Stimulated activated CD4-positive, alpha-beta T cell treated with anti-CD3 and anti-CD28 coated beads, Interleukin-4, amount 100 ng/mL, for 48 hours (primary cell): ENCODE data around the gene PSMB7.

ENCODE experiments used
- DNase-seq, 2 donors: peaks; one replicate each; pipeline ENCODE4 v3.0.0-alpha.2; 2020; ENCODE audit warnings: low read depth in 2 of 2

Gene PSMB7

DNA sequence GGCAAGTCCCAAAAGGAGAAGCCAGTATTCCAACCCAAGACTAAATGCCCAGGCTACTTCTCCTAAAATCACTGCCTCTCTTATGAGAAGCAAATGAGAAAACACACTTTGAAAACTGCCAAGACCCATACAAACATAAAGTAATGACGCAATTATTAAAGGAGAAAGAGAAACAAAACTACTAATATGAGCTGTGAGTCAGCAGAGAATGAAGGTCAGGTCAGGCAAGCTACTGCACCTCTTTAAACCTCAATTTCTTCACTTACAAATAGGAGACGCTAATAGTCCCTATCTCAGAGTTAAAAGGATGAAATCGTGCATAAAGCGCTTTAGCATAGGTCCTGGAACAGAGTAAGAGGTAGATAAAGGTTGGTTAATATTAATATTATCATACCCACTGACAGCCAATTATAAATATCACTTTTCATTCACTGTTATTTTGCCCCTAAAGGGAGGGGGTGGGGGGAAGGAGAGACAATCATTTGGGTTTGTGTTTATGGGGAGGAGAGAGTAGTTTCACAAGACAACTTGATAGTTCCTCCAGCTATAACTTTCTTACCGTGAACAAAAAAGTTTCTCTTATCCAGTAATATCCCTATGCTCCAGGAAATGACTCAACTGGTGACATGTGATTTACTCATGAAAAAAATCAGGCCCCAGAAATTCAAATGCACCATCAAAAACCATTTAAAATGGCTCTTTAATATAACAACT is 3.6 kb downstream of the PSMB7 start:
- no peak for DNase-seq

GRCh38 chr9:124410321-124410913 is 4.8 kb downstream of the PSMB7 start:
- DNase-seq: no peak

GRCh38 chr9:124409410-124409809 is 5.8 kb downstream of the PSMB7 start:
- no peak for DNase-seq

DNA sequence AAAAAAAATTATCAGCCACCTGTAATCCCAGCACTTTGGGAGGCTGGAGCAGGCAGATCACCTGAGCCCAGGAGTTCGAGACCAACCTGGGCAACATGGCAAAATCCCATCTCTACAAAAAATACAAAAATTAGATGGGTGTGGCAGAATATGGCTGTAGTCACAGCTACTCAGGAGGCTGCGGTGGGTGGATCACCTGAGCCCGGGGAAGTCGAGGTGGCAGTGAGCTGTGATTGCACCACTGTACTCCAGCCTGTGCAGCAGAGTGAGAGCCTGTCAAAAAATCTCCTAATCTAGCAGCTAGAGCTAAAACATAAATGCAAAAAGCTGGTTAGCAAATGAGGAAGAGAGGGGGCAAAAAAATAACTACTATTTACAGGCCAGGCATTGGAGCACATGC is 12.0 kb downstream of the PSMB7 start:
- no peak for DNase-seq

DNA sequence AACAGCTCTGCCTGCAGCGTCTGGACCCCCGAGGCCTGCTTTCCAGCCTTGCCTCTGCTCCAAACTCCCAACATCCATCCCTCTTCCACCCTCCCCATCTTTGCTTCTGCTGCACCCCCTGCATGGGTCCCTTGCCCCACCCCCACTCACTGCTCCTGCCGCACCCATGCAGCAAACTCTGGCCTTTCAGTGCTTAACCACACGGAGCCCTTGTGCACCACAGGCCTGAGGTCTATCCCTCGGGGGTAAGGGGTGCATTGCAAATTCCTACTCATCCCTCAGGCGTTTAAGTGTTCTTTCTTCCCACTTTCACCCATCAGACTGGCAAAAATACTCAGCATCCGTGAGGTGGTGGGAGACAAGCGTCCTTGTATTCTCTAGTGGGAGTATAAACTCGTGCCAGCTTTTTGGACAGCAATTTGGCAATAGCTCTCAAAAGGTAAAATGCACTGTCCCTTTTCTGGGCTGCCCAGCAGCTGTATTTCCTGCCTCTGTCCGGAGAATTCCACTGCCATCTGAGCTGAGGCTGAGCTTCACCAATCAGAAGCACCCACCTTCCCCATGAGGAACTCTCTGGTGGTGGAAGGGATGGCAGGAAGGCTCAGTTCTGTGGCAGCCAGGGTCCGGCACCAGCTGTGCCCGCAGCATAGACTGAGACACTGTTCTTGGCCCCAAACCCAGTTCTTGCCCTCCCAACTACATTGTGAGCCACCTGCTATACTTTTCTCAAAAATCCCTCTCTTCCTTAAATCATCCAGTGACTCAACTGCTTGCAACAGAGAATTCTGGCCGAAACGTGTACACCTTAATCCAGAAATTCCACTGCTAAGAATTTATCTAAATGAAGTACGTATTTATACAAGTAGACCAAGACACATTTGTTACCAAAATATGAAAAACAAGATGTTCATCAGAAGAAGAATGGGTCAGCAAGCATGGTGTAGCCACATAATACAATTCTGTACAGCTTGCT is 15.0 kb downstream of the PSMB7 start:
- no peak for DNase-seq

DNA sequence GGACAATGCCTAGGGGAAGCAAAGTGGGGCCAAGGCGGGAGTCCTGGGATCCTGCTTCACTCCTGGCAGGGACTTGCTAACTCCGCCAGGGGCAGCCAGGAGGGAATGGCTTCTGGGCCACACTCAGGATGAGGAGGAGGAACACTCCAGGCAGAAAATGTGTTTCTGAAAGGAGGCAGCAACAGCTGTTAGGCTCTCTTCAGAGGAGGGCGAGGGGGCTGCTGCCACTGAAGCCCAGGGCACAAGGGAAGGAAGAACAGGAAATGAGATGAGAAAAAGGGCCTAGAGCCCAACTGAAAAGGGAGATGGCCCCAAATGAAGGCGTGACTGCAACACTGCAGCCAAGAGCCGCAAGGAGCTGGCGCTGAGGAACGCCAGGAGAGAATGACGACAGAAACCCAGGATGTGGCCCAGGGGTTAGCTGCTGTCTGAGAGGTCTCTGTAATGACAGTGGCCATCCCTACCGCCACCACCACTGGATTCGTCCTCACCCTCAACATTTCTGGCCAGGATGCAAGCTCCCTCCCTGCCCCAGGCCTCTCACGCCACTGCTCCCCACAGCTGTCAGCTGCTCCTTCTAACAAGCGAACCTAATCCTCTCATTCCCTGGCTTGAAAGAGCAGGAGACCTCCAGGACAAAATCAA is 15.8 kb downstream of the PSMB7 start:
- no peak for DNase-seq

DNA sequence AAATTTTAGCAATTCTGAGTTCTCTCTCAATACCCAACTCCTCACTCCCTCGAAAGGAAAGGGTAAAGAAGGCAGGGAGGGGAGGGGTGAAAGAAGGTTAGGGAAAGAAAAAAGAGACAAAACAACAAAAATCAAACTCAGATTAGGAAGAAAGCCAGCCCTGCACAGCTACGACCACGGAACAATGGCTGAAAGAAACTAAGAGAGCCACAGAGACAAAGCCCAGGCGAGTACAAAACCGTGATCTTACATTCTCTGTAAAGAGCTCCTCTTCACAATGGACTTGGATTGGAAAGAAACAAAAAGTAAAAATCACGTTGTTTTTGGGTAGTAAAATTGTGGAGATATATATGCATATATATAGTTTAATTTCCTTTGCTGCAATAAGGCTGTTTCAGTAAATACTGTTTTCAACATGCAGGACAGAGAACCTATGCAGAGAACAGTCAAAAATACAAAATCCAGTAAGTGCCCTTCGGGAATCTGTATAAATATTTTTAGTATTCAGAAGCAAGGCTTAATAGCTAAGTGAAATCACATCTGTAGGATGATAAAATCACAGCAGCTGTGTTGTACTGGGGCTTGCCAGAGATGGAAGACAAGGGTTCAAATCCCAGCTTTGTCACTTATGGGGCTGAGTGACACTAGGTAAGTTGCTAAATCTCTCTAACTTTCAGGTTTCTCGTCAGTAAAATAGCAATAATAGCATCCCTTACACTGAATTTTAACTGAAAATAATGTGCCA is 16.9 kb downstream of the PSMB7 start:
- no peak for DNase-seq

- DNase-seq: no peak
These were observed 19.4 kb downstream of the PSMB7 start for GRCh38 chr9:124395826-124396225.

DNA sequence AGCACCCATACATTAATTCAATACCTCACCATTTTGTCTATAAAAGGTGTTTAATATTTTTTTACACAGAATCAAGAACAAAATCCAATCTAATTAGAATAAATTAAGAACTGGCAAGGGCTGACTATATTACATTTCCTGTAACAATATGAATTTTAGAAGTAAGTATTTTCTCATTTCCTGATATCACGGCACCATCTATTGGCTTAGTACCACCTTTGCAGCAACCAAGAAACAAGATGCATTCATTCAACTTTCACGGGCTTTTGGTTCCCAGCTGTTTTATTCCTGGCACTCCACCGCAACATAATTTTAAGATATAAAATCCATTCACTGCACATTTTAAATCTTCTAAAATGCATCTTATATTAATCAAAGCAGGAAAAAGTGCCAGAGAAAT is 20.6 kb downstream of the PSMB7 start:
- DNase-seq: no peak

- no peak for DNase-seq
These were observed 21.1 kb downstream of the PSMB7 start for GRCh38 chr9:124394167-124394566.

GRCh38 chr9:124392871-124393460 is 22.3 kb downstream of the PSMB7 start:
- DNase-seq: no peak

DNA sequence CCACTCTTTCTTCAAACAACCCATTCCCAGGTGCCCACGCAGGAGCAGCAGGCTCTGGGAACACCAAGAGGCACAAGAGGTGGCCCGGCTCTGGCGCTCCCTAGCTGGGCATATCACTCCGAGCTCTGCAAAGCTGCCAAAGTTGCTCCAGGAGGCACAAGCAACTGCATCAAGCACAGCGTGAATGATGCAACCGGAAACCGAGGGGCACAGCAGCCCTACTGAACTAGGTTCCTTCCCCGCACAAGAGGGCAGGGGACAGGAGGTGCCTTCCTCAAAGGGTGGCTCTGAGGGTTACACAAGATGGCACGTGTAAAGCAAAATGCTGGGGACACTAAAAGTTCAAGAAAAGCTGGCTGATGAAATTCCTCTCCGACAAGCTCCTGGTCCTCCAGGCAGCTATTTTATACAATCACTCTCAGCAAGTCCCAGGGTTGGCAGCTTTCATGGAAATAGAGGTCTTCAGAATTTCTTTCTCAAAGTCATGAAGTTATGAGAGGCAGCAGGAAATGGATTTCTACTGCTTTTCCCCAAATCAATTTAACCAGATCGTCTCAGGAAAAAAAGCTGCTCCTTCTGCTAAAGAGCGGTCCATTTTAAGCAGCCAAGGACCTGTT is 22.9 kb downstream of the PSMB7 start:
- DNase-seq: no peak

DNA sequence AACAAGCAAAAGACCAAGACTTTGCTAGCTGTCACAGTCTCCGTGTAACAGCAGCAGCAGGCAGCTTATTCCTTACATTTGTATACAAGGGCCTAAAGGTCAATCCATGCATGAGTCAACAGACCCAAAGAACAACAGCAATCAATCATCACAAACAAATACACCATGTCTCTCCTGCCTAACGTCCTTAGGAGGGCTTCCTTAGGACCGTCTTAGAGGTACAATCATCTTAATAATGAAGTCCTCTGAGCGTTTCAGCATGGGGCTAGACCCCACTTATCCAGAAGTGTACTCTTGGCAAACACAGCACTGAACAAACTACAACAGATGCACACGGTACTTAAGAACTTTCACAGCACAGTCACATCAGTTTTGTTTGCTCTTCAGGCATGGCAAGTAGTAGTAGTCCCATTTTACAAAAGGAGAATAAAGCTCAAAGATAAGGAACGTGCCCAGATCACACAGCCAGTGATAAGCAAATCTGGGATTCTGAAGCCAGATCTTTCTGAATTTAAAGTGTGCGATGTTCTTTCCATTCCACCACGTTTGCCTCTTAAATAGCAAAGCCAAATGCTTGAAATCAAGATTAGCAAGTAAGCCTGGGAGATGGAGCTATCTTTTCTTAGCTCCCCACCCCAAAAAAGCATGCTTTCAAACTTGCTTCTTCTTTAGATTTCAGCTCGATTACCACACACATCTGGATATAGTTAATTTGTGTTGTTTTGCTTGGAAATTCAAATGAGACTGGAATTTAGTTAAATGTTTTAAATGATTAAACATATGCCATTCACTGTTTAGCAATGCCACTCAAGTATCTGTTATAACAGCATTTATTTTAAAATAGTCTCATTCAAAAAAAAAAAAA is 24.2 kb downstream of the PSMB7 start:
- no peak for DNase-seq

DNA sequence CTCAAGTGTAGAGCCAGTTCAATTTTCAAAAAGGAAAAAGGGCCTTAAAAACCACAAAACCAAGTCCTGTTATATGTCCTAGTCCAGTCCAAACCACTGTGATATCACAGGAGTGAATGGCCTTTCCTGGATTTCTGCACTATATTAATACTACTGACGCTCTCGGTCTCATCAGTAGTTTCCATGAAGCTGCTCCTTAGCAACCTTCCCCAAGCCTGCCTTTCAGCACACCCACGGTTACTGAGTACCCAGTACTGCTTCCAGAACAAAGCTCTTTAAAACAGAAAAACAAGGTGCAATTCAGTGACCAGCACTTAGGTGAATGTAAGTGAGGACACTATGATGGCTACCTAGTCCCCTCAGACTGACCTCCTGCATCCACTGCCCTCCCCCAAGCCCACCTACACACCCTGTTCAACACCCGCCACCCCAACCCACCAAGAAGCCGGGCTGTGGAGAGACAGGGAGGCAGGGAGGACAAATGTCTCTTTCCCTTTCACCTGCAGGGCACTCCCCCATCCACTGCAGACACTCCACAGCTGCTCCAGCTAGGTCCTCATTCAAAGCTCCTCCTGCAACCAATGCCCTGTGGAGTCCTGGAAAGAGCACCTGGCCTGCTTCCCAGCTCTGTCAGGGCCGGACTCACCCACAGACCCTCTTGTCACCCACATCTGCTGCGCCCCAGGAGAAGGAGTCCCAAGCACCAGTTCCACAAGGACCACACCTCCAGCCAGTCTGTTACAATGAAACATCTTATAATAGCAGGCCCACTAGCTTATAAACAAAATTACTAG is 25.9 kb downstream of the PSMB7 start:
- no peak for DNase-seq

GRCh38 chr9:124388275-124389048 is 26.8 kb downstream of the PSMB7 start:
- no peak for DNase-seq

GRCh38 chr9:124386201-124386600 is 29.0 kb downstream of the PSMB7 start:
- no peak for DNase-seq

- DNase-seq: no peak
These were observed 29.6 kb downstream of the PSMB7 start for GRCh38 chr9:124385623-124386022.

DNA sequence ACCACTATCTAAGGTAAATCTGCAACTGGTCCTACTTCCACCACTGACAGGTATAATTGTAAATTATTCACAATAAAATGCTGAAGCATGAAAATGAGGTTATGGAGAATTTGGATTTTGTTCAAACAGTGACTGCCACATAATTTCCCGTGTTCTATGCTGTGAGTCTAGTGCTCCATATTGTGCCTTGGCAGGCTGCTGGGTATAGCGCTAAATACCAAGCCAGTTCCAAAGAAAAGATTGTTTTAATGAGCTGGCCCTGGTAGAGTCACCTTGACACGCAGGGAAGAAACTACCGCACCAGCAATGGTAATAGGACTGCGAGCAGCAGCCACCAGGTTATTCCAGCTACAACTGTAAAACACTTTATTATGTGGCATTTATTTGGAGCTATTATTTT is 30.4 kb downstream of the PSMB7 start:
- DNase-seq: no peak
